GM18520 (cell line): ENCODE results near the gene CABP2.

Source experiments
- ATAC-seq: cut with Tn5 transposase; IDR thresholded peaks from one replicate; pipeline ENCODE4 v1.9.1; 2021; ENCODE audit not compliant: unreplicated experiment

The CABP2 gene

DNA sequence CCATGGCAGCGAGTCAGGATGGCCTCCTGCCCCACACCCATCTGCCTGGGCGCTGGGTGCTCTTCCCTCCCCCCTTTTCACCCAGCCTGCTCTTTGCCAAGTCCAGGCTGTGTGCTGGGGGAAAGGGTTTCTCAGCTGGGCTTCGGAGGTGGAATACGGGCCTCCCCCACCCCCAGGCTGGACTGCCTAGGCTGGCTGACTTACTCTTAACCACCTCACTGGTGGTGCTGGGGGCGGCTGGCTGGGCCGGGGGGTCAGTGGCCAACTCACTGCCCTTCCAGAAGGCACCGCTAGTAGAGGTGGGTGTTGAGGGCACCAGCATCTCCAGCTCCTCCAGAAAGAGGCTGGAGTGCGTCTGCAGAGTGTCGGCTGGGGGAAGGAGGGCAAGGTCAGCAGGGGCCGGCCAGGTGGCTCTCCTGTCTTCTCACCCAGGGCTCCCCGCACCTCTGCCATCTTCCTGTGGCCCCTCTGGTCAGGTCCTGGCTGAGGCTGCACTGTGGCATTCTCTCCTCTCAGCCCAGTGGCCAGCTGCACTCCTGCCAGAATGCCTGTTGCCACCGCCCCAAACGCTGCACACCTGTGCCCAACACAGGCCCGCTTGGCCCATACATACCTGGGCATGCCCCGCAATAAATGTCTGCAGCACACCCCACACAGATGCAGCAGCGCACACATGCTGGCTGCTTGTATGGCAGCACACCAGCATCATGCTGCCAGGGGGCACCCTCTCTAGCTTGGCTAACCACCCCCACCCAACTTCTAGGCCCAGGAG lies 27.8 kb downstream of the CABP2 start:
- ATAC-seq: no peak

- no peak for ATAC-seq
Measured at GRCh38 chr11:67494371-67495233, 28.6 kb downstream of the CABP2 start.

- ATAC-seq: no peak
Measured at GRCh38 chr11:67493548-67494370, 29.5 kb downstream of the CABP2 start.

DNA sequence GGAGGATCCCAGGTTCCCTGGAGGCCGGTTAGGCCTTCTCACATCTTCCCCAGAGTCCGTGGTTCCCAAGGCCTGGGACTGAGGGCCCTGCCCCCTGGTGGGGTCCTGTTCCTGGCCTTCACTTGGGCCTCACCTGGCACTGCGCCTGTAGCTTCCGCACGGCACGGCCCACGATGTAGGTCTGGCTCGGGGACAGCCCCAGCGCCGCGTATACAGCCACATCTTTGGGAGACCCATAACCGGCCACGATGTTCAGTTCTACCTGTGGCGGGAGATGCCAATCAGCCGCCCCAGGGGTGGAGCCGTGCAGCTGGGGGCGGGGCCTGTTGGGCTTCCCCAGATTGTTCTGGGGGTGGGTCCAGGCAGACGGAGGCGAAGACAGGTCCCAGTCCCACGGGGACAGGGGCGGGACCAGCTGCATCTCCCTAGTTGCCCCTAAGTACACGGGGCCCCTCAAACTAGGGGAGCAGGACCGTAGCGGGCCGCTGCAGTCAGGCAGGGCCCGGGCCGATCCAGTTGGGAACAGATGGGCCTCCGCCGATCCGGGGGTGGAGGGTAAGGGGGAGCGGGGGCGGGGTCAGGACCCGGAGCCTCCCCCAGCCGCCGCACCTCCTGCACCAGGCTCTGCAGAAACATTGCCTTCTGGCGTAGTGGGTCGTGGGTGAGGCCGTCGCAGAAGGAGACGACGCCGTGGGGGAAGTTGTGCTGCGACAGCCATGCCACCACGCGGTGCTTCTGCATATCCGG lies 30.3 kb downstream of the CABP2 start:
- no peak for ATAC-seq

DNA sequence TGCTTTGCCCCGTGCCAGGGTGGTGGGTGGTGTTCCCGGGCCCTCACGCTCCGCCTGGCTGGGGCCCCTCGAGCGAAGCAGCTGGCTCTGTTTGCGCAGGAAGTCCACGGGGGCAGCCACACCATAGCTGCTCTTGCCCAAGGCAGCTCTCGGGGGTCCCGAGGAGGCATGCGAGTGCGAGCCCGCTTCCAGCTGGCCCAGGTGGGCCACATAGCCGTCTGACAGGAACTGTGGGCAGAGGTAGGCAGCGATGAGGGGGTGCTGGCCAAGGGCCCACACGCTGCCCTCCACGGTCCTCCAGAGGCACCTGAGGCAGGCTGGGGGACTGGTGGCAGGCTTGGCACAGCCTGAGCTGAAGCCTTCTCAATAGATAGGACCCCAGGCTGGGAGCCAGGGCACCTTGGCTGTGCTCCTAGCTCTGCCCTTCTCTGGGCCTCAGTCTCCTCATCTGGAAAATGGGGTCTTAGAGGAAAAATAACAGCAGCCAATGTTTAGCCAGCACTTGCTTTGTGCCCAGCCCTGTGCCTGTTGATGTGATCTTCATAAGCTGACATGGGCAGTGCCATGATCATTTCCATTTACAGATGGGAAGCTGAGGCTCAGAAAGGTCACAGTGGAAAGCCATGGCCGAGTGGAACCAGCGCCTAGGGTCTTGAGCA lies 31.0 kb downstream of the CABP2 start:
- no peak for ATAC-seq

DNA sequence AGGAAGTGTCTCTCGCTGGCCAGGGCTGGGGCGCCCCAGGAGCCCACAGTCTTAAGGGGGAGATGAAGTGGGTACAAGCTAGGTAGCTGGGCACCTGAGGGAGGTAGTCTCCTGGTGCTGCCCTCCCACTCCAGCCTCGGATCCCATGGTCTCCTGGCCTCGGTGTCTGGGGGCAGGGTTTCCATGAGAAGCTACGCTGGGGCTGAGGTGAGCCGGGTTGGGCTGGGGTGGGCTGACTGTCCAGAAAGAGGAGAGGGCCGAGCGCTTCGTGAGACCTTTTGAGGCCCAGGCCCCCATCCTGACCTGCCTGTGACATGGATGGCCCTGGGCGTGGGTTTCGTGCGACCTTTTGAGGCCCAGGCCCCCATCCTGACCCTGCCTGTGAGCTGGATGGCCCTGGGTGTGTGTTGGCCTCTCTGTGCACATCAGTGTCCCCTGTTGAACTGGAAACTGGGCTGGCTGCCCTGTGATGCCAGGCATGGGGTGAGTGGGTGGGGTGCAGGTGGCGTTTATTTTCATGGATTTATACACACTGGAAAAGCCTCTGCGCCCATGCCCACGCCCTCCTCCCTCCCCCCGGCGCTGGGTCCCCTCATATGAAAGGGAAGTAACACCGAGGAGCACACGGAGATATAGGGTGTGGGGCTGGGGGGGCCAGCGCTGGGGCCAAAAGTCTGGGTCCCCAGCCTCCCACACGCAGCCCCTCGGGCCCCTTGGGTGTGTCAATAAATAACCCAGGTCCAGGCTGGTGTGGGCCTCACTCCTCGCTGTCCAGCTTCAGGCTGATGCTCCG lies 31.8 kb downstream of the CABP2 start:
- no peak for ATAC-seq

DNA sequence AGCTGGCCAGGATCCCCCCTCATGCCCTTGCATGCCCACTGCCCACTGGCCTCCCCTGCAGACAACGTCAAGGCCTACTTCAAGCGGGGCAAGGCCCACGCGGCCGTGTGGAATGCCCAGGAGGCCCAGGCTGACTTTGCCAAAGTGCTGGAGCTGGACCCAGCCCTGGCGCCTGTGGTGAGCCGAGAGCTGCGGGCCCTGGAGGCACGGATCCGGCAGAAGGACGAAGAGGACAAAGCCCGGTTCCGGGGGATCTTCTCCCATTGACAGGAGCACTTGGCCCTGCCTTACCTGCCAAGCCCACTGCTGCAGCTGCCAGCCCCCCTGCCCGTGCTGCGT lies 32.5 kb downstream of the CABP2 start:
- ATAC-seq: no peak

DNA sequence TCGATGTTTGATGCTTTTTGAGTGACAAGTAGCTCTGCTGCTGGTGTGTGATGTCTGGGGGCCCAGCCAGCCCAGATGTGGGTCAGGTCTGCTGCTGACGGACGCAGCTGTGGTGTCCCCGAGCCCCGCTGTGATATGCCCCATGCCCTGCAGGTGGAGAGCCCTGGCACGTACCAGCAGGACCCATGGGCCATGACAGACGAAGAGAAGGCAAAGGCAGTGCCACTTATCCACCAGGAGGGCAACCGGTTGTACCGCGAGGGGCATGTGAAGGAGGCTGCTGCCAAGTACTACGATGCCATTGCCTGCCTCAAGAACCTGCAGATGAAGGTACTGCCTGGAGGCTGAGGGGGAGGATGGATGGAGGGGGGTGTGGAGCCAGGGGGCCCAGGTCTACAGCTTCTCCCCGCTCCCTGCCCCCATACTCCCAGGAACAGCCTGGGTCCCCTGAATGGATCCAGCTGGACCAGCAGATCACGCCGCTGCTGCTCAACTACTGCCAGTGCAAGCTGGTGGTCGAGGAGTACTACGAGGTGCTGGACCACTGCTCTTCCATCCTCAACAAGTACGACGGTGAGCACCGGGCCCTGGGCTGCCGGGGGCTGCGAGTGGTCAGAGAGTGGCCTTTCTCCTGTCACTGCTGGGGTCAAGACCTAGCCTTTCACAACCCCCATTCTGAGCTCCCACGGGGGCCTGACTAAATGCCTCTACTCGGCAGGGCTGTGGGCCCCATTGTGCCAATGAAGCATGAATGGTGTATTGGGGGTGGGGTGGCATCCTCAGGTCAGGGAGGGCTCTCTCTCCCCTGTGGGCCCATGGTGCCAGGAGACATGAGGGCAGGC lies 33.1 kb downstream of the CABP2 start:
- ATAC-seq: no peak

DNA sequence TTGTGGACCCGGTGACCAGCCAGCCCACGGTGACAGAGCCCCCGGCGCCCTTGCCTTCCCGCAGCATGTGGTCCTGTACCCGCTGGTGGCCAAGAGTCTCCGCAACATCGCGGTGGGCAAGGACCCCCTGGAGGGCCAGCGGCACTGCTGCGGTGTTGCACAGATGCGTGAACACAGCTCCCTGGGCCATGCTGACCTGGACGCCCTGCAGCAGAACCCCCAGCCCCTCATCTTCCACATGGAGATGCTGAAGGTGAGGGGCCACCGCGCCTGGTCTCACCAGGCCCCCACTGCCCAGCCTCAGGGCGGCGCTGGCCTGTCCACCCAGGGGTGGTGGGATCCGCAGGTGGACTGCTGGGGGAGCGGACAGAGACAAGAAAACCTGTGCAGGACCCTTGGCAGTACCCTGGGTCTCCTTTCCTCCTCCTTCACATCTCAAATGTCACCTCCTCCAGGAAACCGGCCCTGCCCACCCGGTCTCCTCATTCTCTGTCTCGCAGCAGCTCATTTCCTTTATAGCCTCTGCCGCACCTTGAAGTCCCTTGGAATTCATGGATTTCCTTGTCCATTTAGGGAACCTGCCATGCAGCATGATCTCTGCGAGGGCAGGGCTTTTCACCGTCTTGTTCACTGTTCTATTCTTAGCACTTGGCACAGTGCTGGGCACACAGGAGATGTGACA lies 33.9 kb downstream of the CABP2 start:
- ATAC-seq: no peak

GRCh38 chr11:67486481-67487195 lies 36.6 kb downstream of the CABP2 start:
- peak; percentile 24 for ATAC-seq

- ATAC-seq: peak; percentile 22
Measured at GRCh38 chr11:67485873-67486361, 37.3 kb downstream of the CABP2 start.

DNA sequence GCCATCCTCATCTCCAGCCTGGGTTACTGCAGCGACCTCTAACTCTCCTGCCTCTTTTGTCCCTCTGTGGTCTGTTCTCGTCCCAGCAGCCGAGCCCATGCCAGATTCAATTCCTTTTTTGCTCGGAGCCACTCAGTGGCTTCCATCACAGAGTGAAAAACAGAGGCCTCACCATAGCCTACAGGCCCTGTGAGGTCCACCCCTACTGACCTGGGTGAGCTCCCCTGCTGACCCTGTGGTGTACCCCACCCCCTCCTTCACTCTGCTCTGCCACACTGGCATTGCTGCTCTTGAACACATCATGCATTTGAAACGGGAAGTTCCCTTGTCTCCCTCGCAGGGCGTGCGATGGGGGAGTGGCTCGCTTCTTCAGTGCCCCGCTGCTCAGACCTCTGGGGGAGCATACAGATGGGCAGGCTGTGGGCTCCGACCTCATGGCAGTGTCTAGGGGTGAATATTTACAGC lies 38.4 kb downstream of the CABP2 start:
- no peak for ATAC-seq

DNA sequence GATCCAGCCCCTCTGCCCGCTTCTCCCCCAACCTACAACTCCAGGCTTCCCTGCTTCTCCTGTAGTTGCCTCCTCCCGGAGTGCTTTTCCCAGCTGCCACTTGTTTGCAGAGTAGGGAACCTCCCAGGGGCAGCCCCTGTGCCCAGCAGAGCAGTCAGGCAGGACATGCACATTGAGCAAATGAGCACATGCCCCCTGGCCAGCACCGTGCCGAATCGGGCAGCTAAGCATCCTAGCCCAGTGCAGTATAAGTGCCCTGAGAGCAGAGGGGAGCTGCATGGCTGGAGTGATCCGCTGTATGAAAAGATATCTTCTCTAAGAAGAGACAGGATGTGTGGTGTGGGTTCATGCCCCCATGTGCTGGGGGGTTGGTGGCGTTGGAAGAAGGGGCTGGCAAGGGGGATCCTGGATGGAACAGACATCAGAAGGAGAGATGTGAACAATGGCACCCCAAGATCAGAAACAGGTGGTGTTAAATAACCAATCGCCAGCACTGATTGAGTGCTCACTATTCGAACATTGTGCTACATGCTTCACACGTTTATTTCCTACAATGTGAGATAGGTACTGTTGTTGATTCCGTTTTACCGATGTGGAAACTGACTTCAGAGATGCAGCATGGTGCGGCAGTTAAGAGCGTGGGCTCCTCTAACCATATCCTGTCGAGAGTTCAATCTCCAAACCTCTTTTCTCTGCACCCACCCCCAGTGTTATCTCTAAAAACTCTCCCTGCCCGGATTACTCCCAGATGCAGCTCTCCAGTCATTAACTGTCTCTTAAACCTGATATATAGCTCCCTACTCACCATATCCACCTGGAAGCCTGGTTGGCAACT lies 39.2 kb downstream of the CABP2 start:
- ATAC-seq: no peak

DNA sequence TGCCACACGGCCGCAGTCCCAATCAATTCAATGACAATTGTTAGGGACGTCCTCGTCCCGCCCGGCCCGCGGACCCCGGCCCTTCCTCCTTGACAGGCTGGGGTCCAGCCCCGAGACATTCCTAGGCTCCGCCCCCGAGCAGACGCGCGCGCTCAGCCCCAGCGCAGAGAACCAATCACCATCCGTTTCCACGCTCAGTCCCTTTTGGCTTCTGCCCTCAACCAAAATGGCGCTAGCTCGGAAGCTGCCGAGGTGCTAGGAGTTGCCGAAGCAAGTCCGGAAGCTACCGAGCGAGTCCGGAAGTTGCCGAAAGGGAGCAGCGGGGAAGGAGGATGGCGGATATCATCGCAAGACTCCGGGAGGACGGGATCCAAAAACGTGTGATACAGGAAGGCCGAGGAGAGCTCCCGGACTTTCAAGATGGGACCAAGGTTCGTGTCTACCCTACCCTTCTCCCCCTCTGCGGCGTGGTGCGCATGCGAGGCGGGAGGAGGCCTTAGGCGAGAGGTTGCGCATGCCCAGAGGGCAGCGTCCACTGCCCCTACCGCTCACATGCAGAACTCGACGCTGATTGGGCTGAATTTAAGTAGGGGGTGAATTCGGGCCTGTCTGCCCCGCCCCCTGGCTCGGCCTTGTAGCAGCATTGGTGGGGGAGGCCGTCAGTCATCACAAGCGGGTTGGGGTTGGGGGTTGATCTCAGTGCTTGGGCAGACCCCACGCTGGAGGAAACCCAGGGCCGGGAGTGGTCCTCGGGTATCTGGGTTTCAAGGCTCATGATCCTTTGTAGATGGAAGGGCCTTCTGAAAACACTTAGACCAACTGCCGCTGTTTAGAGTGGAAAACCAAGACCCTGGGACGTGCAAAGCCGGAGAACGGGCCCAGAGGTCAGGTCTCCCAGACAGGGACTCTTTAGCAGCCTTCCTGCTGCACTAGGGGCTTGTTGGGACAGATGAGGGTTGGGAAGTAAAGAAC lies 40.1 kb downstream of the CABP2 start, which contains the start of gene AIP:
Gene AIP, plus strand, starts transcription at position 200 of the 972 bp plus-strand sequence. Its CDS starts 133 bp downstream, at position 333.
- ATAC-seq: peak; percentile 45

- no peak for ATAC-seq
Measured at GRCh38 chr11:67482275-67482826, 40.9 kb downstream of the CABP2 start.
